Common myeloid progenitor, CD34-positive (primary cell): ENCODE measurements around the gene BPIFB6.
A peak's percentile ranks its signal among the peaks of the same experiment; 100 is the strongest.

Source experiments
- CTCF ChIA-PET: fragments of 350-600 bp; sonication (Branson Sonifier 250); formaldehyde crosslinking; loops from one replicate; lab custom pipeline; 2021; ENCODE audit warnings: antibody characterized with exemption; lab: Charles Lee
- POLR2A ChIA-PET: fragments of 350-600 bp; sonication (Branson Sonifier 250); formaldehyde crosslinking; loops from one replicate; lab custom pipeline; 2021; ENCODE audit warnings: antibody characterized with exemption; lab: Charles Lee
- DNase-seq, 3 donors: peaks; one replicate each; pipeline versions ENCODE4 v3.0.0 to v3.0.0-alpha.2; 2013
- H3K27ac ChIP-seq, 2 experiments: 1 replicate in 1 of 2; 2 replicates in 1 of 2; pipeline ENCODE4 v1.7.0; 2013; ENCODE audit warnings: inconsistent platforms in 2 of 2, low read length in 2 of 2, mild to moderate bottlenecking in 2 of 2, low read depth in 1 of 2, moderate library complexity in 1 of 2; ENCODE audit not compliant: severe bottlenecking in 2 of 2, insufficient read depth in 1 of 2, poor library complexity in 1 of 2
- H3K27me3 ChIP-seq, 5 experiments: replicated peaks in 2 of 5; 1 replicate in 3 of 5; 2 replicates in 2 of 5; pipeline versions ENCODE4 v1.6.1 to v1.7.0; 2013; ENCODE audit warnings: low read length in 4 of 5, mild to moderate bottlenecking in 2 of 5, moderate library complexity in 2 of 5, inconsistent platforms in 1 of 5; ENCODE audit not compliant: insufficient read depth in 5 of 5, control insufficient read depth in 4 of 5
- H3K36me3 ChIP-seq, 4 experiments: 1 replicate in 2 of 4; 2 replicates in 2 of 4; pipeline versions ENCODE4 v1.6.1 to v1.7.0; 2013; ENCODE audit warnings: low read length in 3 of 4, control low read depth in 1 of 4, mild to moderate bottlenecking in 1 of 4; ENCODE audit not compliant: control insufficient read depth in 4 of 4, insufficient read depth in 4 of 4
- H3K4me1 ChIP-seq, 4 experiments: 1 replicate in 3 of 4; 2 replicates in 1 of 4; pipeline versions ENCODE4 v1.6.1 to v1.7.1; 2013; ENCODE audit warnings: low read length in 3 of 4, mild to moderate bottlenecking in 3 of 4, control low read depth in 1 of 4, inconsistent platforms in 1 of 4, moderate library complexity in 1 of 4; ENCODE audit not compliant: control insufficient read depth in 4 of 4, insufficient read depth in 4 of 4; ENCODE audit errors: control extremely low read depth in 1 of 4
- H3K4me3 ChIP-seq, 7 experiments: 1 replicate in 4 of 7; 2 replicates in 3 of 7; pipeline versions ENCODE4 v1.5.1 to v1.7.0; 2013; ENCODE audit warnings: mild to moderate bottlenecking in 7 of 7, low read length in 6 of 7, moderate library complexity in 6 of 7, inconsistent platforms in 2 of 7, low read depth in 2 of 7, control low read depth in 1 of 7; ENCODE audit not compliant: insufficient read depth in 4 of 7, control insufficient read depth in 1 of 7; ENCODE audit errors: extremely low read depth in 1 of 7
- H3K9me3 ChIP-seq, 5 experiments: 1 replicate in 4 of 5; 2 replicates in 1 of 5; pipeline versions ENCODE4 v1.6.1 to v1.7.1; 2013; ENCODE audit warnings: low read length in 4 of 5, mild to moderate bottlenecking in 2 of 5, inconsistent platforms in 1 of 5, low read depth in 1 of 5, moderate library complexity in 1 of 5; ENCODE audit not compliant: control insufficient read depth in 4 of 5, insufficient read depth in 2 of 5; ENCODE audit errors: control extremely low read depth in 1 of 5
- WGBS: methylation state at CpG from one replicate; pipeline ENCODE4 v1.1.5; 2013; ENCODE audit not compliant: insufficient coverage; 5-methylcytosine and 5-hydroxymethylcytosine counted together

Gene BPIFB6

DNA sequence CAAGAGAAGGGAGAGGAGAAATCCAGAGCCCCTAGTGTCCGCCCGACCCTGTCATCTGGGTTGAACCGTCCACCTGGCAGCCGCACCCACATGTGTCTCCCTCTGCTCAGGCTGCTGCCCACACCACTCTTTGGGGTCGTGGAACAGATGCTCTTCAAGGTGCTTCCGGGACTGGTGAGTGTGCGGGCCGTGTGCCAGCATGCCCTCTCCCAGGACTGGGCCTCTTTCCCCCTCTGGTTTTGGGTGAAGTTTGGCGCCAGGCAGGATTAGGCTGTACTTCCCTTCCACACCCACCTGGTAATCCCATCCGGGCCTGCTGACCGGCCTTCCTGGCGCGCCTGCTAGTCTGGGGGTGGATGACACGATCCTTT, 30.2 kb downstream of the BPIFB6 start:
- H3K27me3 ChIP-seq = no peaks in the 10 kb centered on the region
- H3K27ac ChIP-seq = no peak overlapping the region
- 64% methylated on average over 8 of the region's 14 CpGs for WGBS
- POLR2A ChIA-PET = no interaction called here
- peak; percentile 26 to 87 (median 82) for DNase-seq
- H3K4me3 ChIP-seq = no peak overlapping the region
- CTCF ChIA-PET = no interaction called here
- H3K36me3 ChIP-seq = no peaks in the 10 kb centered on the region
- H3K4me1 ChIP-seq = peaks cover 0 to 17% (median under 1%) of the 10 kb centered on the region in 4 experiments
- H3K9me3 ChIP-seq = no peaks in the 10 kb centered on the region

DNA sequence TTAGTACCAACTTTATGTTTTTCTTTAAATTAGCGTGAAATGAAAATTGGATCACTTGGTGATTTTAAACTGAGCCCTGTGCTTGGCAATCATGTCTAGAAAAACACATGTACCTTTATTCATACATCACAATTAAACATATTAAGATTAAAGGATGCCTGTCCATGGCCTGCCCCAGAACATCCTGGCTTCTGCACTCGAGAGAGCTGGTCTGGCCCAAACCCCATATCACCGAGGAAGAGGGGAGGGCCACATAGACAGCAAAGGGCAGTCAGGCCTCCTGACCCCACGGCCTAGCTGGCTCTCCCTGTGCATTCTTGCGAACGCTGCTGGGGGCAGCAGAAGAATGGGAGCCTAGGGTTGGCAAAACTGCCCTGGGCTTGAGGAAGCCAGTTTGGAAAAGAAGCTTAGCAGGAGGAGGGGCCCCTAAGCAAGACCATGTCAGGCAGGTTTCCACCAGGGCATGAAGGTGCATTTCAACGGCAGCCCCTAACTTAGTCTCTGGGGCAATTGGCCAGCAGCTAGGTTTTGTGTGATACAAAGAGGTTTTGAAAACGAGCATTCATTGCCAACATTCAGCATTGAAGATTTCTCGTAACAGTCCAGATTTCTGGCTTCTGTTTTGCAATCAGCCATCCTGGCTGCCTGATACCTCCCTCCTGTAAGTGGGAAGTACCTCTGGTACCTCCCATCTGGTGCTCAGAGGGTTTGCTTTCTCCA, 30.8 kb downstream of the BPIFB6 start:
- no peaks in the 10 kb centered on the region for H3K9me3 ChIP-seq
- peaks cover 0 to 17% (median 1%) of the 10 kb centered on the region in 4 experiments for H3K4me1 ChIP-seq
- no peak overlapping the region for H3K4me3 ChIP-seq
- H3K36me3 ChIP-seq = no peaks in the 10 kb centered on the region
- ChIA-PET POLR2A (no interaction called here), CTCF (no interaction called here)
- no peaks in the 10 kb centered on the region for H3K27me3 ChIP-seq
- DNase-seq = no peak
- no peak overlapping the region for H3K27ac ChIP-seq
- WGBS = 79% methylated on average over 7 of the region's 9 CpGs

GRCh38 chr20:33062825-33063149, 31.3 kb downstream of the BPIFB6 start:
- ChIA-PET CTCF (no interaction called here), POLR2A (no interaction called here)
- Histone ChIP-seq H3K4me3 (no peak overlapping the region), H3K9me3 (no peaks in the 10 kb centered on the region), H3K27ac (no peak overlapping the region), H3K4me1 (peaks cover 0 to 23% (median 6%) of the 10 kb centered on the region in 4 experiments), H3K27me3 (no peaks in the 10 kb centered on the region), H3K36me3 (no peaks in the 10 kb centered on the region)
- WGBS = 100% methylated on average over 1 of the region's 1 CpG
- DNase-seq = no peak

- H3K27me3 ChIP-seq = no peaks in the 10 kb centered on the region
- POLR2A ChIA-PET = no interaction called here
- no peaks in the 10 kb centered on the region for H3K36me3 ChIP-seq
- CTCF ChIA-PET = no interaction called here
- H3K27ac ChIP-seq = no peak overlapping the region
- no peaks in the 10 kb centered on the region for H3K9me3 ChIP-seq
- no peak for DNase-seq
- H3K4me3 ChIP-seq = no peak overlapping the region
- H3K4me1 ChIP-seq = peaks cover 0 to 27% (median 11%) of the 10 kb centered on the region in 4 experiments
- 96% methylated on average over 4 of the region's 6 CpGs for WGBS
Measured at GRCh38 chr20:33063271-33063670, 31.8 kb downstream of the BPIFB6 start.

DNA sequence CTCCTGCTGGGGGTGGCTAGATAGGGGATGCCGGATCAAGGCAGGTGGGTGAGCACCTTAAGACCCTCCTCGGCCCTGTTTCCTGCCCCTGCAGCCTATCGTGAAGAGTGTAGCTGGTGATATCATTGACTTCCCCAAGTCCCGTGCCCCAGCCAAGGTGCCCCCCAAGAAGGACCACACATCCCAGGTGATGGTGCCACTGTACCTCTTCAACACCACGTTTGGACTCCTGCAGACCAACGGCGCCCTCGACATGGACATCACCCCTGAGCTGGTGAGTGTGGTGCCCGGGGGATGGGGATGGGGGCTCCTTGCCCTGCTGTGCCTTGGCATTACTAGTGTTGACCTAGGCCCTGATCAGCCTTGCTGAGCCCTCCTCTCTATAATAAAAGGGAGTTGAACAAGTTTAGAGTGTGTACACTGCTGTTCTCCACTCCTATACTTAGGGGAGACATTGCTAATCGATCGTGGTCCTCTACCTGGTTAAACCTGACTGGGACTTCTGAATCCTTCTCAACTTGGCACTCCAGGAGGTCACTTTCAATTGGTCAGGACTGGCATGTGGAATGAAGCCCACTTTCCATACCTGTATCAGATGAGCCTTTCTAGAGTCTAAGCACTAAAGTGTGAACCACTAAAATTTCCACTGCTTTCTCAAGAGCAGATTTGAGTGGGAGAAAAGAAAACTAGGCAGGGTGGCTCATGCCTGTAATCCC, 33.3 kb downstream of the BPIFB6 start:
- H3K36me3 ChIP-seq = no peaks in the 10 kb centered on the region
- no peaks in the 10 kb centered on the region for H3K27me3 ChIP-seq
- 100% methylated on average over 10 of the region's 11 CpGs for WGBS
- CTCF ChIA-PET = no interaction called here
- no peak overlapping the region for H3K27ac ChIP-seq
- no peak for DNase-seq
- no peak overlapping the region for H3K4me3 ChIP-seq
- peaks cover 0 to 42% (median 22%) of the 10 kb centered on the region in 4 experiments for H3K4me1 ChIP-seq
- no peaks in the 10 kb centered on the region for H3K9me3 ChIP-seq
- POLR2A ChIA-PET = no interaction called here

GRCh38 chr20:33065785-33066184, 34.3 kb downstream of the BPIFB6 start:
- DNase-seq = no peak
- 100% methylated on average over 8 of the region's 9 CpGs for WGBS
- Histone ChIP-seq H3K4me3 (no peak overlapping the region), H3K27me3 (no peaks in the 10 kb centered on the region), H3K4me1 (peaks cover 0 to 51% (median 33%) of the 10 kb centered on the region in 4 experiments), H3K36me3 (no peaks in the 10 kb centered on the region), H3K27ac (no peak overlapping the region), H3K9me3 (no peaks in the 10 kb centered on the region)
- ChIA-PET CTCF (no interaction called here), POLR2A (no interaction called here)

GRCh38 chr20:33067806-33068205, 36.4 kb downstream of the BPIFB6 start:
- POLR2A ChIA-PET = no interaction called here
- Histone ChIP-seq H3K36me3 (no peaks in the 10 kb centered on the region), H3K9me3 (peaks cover 0 to 1% (median 0%) of the 10 kb centered on the region in 5 experiments), H3K4me1 (peaks cover 0 to 37% (median 34%) of the 10 kb centered on the region in 4 experiments), H3K27ac (no peak overlapping the region), H3K4me3 (no peak overlapping the region), H3K27me3 (no peaks in the 10 kb centered on the region)
- DNase-seq = peak; percentile 22 to 66 (median 51)
- 48% methylated on average over 3 of the region's 3 CpGs for WGBS
- CTCF ChIA-PET = interaction anchor here (1.0 kb wide), 1 partner anchor 13 kb away, joined by 4 read pairs; no protein-coding TSS in a partner anchor
